Activated naive CD8-positive, alpha-beta T cell (primary cell): ENCODE measurements around the gene MMP25.

Source experiments
- H3K27ac Mint-ChIP-seq: one replicate; pipeline ENCODE4 v1.8.0; 2021; ENCODE audit warnings: mixed read lengths
- H3K27me3 Mint-ChIP-seq: one replicate; pipeline ENCODE4 v1.8.0; 2021; ENCODE audit warnings: mixed read lengths
- H3K36me3 Mint-ChIP-seq: one replicate; pipeline ENCODE4 v1.8.0; 2021; ENCODE audit warnings: mixed read lengths
- H3K4me1 Mint-ChIP-seq: one replicate; pipeline ENCODE4 v1.8.0; 2021; ENCODE audit warnings: low read depth, mixed read lengths
- H3K4me3 Mint-ChIP-seq: one replicate; pipeline ENCODE4 v1.8.0; 2021; ENCODE audit warnings: mild to moderate bottlenecking, mixed read lengths
- H3K9me3 Mint-ChIP-seq: one replicate; pipeline ENCODE4 v1.8.0; 2021; ENCODE audit warnings: low read depth, mixed read lengths

The MMP25 gene

DNA sequence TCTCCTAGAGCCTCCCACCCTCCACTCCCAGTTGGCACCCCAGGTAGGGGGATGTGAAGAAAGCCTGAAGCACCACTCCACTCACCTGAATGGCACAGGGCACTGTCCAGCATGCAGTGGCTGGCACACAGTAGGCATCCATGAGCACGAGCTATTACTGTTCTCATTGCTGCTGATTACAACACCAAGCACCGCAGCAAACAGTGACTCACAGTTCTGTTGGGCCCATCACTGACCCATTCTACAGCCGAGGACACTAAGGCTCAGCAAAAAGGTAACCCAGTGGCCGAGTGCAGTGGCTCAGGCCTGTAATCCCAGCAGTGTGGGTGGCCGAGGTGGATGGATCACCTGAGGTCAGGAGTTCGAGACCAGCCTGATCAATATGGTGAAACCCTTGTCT lies 50.0 kb downstream of the MMP25 start:
- Mint-ChIP-seq H3K4me1 (peaks cover 39% of the 10 kb centered on the region), H3K4me3 (no peak overlapping the region), H3K36me3 (no peaks in the 10 kb centered on the region), H3K9me3 (no peaks in the 10 kb centered on the region), H3K27ac (peak overlapping the region; percentile 2), H3K27me3 (no peaks in the 10 kb centered on the region)

DNA sequence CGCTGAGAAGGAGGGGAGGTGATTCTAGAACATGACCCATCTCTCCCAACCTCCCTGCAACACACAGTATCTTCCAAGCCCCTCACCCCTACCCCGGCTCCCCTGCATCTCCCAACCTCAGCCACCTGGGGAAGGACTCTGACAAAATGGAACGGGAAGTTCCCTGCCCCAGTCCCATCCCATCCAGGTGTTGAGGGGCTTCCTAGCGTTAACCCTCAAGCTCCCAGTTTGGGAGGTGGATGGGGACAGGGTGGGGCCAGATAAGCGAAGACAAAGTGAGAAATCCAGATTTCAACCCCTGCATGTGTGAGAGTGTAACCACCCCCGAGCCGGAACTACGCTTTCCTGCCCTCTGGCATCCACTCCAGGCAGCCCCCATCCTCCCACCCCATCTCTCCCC lies 50.9 kb downstream of the MMP25 start:
- no peaks in the 10 kb centered on the region for H3K36me3 Mint-ChIP-seq
- peaks cover 45% of the 10 kb centered on the region for H3K4me1 Mint-ChIP-seq
- H3K4me3 Mint-ChIP-seq, result no peak overlapping the region
- no peak overlapping the region for H3K27ac Mint-ChIP-seq
- H3K9me3 Mint-ChIP-seq, result no peaks in the 10 kb centered on the region
- no peaks in the 10 kb centered on the region for H3K27me3 Mint-ChIP-seq

DNA sequence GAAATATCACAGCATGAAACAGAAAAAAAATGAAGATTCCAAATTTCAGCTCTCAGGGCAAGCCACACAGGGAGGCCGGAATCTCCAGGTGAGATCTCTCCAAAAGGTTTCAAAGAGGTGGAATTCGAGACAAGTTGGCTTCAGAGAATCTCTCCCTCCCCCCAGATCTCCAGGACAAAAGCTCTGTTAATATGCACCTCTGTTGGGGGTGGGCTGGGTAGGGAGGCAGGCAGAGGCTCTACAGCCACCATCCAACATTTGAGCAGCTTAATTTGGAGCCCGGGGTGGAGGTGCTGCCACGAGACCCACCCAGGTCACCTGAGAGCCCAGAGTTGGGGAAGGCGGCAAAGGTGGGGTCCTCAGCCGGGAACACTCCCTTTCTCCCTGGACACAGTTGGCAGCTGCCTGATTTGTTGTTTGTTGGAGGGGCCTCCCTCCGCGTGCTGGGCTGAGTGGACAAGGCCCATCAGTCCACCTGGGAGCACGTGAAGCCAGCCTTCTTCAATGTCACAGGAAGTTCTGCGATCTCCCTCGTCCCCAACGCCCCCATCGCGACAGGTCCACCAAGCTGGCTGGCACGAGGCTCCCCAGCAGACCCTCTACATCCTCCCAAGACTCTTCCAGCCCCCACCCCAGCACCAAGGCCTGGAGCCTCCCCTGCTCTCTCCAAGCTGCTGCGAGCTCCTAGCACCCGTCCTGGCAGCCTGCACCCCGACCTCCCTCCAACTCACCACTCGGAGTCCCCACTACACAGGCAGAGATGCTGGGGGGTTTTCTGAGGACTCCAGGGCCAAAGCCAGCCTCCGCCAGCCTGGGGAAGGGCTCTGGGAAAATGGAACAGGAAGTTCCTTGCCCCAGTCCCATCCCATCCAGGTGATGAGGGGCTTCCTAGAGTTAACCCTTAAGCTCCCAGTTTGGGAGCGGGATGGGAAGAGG lies 52.4 kb downstream of the MMP25 start, which contains the start of gene ZSCAN10:
Gene ZSCAN10 (minus strand): TSS at position 836 of the 936 bp plus-strand sequence. CDS start 6,357 bp downstream, outside the sequence.
- H3K36me3 Mint-ChIP-seq, result no peaks in the 10 kb centered on the region
- peak within 1 kb of the TSS; percentile 51 for H3K27ac Mint-ChIP-seq
- H3K27me3 Mint-ChIP-seq, result no peaks in the 10 kb centered on the region
- H3K4me1 Mint-ChIP-seq, result peaks cover 51% of the 10 kb centered on the region
- no peaks in the 10 kb centered on the region for H3K9me3 Mint-ChIP-seq
- peak within 1 kb of the TSS; percentile 65 for H3K4me3 Mint-ChIP-seq

DNA sequence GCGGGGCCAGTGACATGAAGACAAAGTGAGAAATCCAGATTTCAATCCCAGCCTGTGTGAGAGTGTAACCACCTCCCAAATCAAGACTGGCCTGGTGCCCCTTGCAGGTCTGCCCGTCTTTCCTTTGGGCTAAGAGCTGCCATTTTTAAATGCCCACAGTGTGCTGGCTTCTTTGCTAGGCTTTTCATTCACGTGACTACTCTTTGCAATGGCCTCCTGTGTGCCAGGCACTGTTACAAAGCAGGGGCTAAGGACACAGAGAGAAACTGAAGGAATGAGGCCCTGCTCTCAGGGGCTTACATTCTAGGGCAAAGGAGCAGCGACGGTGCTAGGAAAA lies 53.0 kb downstream of the MMP25 start:
- H3K4me1 Mint-ChIP-seq, result peaks cover 51% of the 10 kb centered on the region
- H3K4me3 Mint-ChIP-seq, result no peak overlapping the region
- H3K27me3 Mint-ChIP-seq, result no peaks in the 10 kb centered on the region
- no peak overlapping the region for H3K27ac Mint-ChIP-seq
- no peaks in the 10 kb centered on the region for H3K9me3 Mint-ChIP-seq
- H3K36me3 Mint-ChIP-seq, result no peaks in the 10 kb centered on the region

DNA sequence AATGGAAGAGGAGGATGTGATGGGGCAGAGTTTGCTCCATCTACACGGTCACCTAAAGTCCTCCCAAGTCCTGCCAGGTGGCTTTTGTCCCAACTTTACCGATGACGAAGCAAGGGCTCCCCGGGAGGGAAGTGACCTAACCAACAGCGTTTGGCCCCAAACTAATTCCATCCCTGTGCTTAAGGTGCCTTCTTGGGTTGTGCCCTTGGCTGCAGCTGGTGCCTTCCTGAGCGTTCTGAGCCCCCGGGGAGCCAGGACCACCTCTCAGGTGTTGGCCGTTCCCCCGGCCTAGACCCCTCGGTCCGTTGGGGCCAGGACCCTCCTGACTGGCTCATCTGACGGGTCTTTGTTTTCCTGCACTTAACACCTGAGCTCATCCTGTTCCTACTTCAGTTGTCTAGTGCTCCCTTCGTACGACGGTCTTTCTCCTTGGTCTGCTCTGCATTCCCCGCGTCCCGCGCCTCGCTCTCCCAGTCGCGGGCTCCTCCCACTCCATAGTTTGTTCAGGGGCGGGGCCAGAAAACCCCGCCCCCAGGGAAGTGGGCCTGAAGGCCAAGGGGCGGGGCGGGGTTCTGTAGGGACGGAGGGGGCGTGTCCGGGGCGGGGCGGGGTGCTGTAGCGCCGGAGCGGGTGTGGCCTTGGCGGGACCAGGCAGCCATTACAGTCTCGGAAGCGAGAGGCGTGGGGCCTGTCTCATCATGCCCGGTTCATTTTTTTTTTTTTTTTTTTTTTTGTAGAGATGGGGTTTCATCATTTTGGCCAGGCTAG lies 53.6 kb downstream of the MMP25 start:
- H3K36me3 Mint-ChIP-seq, result no peaks in the 10 kb centered on the region
- H3K4me1 Mint-ChIP-seq, result peaks cover 48% of the 10 kb centered on the region
- peak overlapping the region; percentile 51 for H3K27ac Mint-ChIP-seq
- no peaks in the 10 kb centered on the region for H3K9me3 Mint-ChIP-seq
- no peaks in the 10 kb centered on the region for H3K27me3 Mint-ChIP-seq
- H3K4me3 Mint-ChIP-seq, result peak overlapping the region; percentile 65

DNA sequence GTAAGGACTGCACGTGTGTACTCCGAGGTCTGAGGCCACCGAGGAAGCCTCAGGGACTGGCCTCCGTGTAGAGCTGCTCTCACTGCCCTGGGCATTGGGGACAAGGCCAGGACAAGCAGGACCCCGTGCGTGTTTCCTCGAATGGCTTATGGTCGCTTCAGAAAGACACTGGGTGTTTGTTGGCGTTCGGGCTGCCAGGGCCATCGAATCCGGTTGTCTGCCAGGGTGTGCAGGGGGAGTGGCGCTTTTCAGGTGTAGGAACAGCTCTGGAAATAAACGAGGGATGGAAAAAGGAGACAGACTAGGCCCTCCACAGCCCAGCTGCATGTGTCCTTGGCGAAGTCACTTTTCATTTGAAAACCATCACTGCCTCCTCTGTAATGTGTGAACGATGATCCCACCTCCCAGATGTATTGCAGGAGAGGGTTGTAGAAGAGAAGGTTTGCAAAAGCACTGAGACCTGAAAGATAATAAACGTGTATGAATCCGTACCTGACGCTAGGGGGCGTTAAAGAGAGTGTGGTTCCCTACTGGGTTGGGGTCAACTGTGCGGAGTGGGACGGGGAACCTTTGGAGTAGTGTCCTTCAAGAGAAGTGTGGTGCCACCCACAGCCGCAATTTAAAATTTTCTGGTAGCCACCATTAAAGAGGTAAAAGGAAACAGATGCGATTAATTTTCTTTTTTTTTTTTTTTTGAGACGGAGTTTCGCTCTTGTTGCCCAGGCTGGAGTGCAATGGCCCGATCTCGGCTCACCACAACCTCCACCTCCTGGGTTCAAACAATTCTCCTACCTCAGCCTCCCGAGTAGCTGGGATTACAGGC lies 54.9 kb downstream of the MMP25 start:
- no peaks in the 10 kb centered on the region for H3K9me3 Mint-ChIP-seq
- H3K4me1 Mint-ChIP-seq, result peaks cover 48% of the 10 kb centered on the region
- no peaks in the 10 kb centered on the region for H3K36me3 Mint-ChIP-seq
- peak overlapping the region; percentile 84 for H3K27ac Mint-ChIP-seq
- no peaks in the 10 kb centered on the region for H3K27me3 Mint-ChIP-seq
- H3K4me3 Mint-ChIP-seq, result peak overlapping the region; percentile 82

DNA sequence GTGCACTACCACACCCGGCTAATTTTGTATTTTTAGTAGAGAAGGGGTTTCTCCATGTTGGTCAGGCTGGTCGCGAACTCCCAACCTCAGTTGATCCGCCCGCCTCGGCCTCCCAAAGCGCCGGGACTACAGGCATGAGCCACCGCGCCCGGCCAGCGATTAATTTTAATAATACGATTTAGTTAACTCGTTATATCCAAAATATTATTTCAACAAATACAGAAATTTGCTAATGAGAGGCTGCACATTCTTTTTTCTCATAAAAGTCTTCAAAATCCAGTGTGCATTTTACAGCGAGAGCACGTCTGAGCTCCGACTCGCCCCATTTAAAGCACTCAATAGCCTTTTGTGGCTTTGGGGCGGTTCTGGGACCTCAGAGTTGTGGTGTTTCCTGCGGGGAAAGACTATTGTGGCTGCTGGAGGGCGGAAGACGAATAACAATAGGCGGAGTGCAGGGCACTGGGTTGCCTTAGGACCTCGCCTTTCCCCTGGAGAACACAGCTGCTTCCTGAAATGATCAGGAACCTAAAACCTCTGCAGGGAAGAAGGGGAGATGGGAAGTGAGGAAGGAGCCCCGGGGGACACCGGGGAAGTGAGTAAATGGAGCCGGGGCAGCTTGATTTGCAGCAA lies 55.6 kb downstream of the MMP25 start:
- Mint-ChIP-seq H3K4me3 (peak overlapping the region; percentile 82), H3K9me3 (no peaks in the 10 kb centered on the region), H3K4me1 (peaks cover 50% of the 10 kb centered on the region), H3K27ac (peak overlapping the region; percentile 86), H3K36me3 (no peaks in the 10 kb centered on the region), H3K27me3 (no peaks in the 10 kb centered on the region)

DNA sequence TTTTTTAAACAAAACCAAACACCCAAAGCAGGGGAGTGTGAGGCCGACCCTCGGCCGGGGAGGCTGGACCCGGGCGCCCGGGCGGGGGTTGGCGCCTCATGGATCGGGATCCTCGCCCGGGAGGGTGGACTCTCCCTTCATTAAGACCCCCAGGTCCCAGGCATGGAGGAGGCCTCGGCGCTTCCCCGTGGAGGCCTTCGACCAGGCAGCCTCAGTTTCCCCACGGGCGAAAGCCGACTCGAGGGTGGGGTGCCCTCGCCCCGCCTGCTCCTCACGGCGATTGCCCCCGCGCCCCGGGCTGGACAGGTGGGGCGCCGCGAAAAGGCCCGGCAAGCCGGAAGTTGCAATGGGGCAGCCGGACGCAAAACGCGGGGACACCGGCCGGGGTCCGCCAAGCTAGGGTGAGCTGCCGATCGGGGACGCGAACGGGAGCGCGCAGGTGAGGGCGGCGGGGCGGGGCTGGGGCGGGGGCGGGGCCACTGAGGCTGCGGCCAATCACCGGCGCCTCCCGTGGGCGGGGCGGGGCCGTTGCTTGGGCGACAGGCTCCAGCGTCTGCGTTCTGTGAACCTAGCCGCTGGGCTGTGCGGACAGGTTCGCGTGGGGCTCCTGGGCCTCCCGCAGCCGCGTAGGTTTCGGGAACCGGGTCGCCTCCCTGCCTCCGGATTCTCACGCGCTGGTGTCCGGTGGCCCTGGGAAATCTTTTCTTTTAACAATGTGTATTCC lies 60.0 kb downstream of the MMP25 start:
- Mint-ChIP-seq H3K4me1 (peaks cover 31% of the 10 kb centered on the region), H3K27me3 (no peaks in the 10 kb centered on the region), H3K9me3 (no peaks in the 10 kb centered on the region), H3K4me3 (peak overlapping the region; percentile 89), H3K27ac (peak overlapping the region; percentile 94), H3K36me3 (no peaks in the 10 kb centered on the region)
